HG03457 (cell line): Measurements from ENCODE around the gene LGR6.

Experiments used
- ATAC-seq: cut with Tn5 transposase; IDR thresholded peaks from one replicate; pipeline ENCODE4 v1.9.1; 2021; ENCODE audit warnings: moderate number of reproducible peaks; ENCODE audit not compliant: unreplicated experiment

Gene LGR6

DNA sequence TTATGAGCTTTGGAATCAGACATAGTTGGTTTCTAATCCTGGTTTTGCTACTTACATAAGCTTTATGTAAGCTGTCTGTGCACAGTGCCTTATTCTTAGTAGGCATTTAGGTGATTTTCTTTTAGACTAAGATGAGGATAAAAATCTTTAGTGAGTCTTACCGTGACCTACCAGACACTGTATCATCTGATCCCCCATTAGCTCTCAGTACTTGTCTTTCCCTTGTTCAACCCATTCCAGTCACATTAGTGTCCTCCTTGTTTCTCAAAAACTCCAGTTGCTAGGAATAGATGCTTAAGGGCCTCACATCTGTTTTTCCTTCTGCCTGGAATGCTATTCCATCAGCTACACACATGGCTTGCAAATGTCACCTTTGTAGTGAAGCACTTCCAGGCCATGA lies 173.7 kb downstream of the LGR6 start:
- ATAC-seq = no peak
